Retinal pigment epithelial cell (primary cell): ENCODE results near the gene NDOR1.
A peak's percentile ranks its signal among the peaks of the same experiment; 100 is the strongest.

Experiments used
- DNase-seq: peaks from one replicate; pipeline ENCODE4 v3.0.0-alpha.2; 2010; ENCODE audit warnings: low read depth
- H3K4me3 ChIP-seq: 2 replicates; pipeline ENCODE4 v1.5.1; 2011; ENCODE audit warnings: mild to moderate bottlenecking, low read length, control low read depth, moderate library complexity
- TF ChIP-seq, protein P1 (sequence below): conservative IDR thresholded peaks from 2 replicates; pipeline ENCODE4 v1.5.1; 2011; ENCODE audit warnings: low read depth, low read length, control low read depth, inconsistent platforms

NDOR1 gene

DNA sequence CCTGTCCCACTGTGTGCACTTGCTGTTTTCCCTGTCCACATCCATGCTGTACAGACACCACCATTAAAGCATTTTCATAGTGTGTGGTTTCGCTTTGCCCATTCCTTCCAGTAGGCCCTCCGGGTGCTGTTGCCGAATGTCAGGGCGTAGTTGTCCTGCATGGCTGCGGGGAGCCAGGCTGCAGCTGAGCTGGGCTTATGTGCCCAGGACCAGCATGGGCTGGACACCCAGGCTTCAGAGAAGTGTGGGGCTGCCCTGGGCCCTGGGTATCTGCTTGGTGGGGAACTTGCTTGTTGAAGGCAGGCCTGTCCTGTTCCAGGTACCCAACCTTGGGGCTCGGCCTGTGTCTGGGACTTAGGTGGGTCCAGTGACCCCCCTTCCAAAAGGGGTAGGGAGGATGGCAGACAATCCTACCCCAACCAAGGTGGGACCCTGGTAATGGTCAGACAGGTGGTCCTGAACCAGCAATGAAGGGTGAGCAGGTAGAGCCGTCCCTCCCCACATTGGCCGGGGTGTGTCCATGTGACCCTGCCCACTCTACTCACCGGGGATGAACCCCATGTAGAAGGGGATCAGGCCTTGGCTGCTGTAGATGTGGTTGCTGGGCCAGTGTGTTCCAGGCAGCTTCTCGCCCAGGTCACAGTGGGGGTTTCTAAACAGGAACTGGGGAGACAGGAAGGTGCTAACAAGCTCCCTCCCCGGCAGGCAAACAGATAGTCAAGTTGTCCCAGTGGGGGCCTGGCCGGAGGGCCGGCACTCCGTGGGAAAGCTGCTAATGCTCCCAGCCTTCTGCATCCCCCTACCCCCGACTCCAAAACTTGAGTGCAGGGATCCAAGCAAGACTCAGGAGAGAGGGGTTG lies 38.4 kb downstream of the NDOR1 start:
- no peak overlapping the region for H3K4me3 ChIP-seq
- TF ChIP-seq, protein P1, sequence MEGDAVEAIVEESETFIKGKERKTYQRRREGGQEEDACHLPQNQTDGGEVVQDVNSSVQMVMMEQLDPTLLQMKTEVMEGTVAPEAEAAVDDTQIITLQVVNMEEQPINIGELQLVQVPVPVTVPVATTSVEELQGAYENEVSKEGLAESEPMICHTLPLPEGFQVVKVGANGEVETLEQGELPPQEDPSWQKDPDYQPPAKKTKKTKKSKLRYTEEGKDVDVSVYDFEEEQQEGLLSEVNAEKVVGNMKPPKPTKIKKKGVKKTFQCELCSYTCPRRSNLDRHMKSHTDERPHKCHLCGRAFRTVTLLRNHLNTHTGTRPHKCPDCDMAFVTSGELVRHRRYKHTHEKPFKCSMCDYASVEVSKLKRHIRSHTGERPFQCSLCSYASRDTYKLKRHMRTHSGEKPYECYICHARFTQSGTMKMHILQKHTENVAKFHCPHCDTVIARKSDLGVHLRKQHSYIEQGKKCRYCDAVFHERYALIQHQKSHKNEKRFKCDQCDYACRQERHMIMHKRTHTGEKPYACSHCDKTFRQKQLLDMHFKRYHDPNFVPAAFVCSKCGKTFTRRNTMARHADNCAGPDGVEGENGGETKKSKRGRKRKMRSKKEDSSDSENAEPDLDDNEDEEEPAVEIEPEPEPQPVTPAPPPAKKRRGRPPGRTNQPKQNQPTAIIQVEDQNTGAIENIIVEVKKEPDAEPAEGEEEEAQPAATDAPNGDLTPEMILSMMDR: no peak
- DNase-seq: no peak

DNA sequence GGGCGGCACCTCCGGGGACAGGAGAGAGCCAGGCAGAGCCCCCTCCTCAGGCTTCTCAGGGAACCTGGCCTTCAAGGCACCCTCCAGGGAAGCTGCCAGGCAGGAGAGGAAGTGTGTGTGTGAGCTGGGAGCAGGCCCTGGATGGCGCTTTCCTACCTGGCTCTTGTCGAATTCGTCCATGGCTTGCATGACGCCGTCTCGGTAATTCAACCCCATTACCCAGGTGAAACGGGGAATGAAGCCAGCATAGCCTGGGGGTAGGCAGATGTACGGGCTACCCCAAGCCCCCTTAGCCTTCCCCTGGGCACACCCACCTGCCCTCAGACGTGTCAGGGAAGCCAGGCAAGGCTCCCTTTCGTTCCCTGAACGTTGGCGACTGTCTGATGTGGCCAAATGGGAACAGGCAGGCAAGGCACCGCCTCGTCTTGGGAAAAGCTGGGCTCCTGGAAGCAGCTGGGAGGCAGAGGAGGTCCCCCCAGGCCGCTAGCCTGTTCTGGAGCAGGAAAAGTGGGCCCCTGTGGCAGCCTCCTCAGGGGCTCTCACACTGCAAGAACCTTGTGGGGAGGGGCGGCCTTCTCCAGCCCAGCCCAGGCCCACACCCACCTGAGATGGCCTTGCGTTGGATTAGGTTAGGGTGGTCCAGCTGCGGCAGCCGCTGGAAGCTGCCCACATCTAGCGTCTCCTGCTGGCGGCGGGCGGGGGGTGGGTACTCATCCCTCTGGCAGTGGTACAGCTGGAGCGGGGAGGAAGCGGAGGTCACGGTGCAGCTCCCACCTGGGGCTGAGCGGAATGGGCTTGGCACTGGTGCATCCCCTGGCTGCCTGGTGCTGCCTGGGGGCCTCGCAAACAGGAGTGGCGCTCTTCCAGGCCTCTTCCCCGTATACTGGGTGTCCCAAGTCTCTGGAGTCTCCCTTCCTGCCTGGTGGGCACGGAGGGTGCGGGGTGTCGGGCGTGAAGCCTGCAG lies 39.3 kb downstream of the NDOR1 start:
- TF ChIP-seq, protein P1: peak; percentile 3
- no peak for DNase-seq
- H3K4me3 ChIP-seq: no peak overlapping the region

DNA sequence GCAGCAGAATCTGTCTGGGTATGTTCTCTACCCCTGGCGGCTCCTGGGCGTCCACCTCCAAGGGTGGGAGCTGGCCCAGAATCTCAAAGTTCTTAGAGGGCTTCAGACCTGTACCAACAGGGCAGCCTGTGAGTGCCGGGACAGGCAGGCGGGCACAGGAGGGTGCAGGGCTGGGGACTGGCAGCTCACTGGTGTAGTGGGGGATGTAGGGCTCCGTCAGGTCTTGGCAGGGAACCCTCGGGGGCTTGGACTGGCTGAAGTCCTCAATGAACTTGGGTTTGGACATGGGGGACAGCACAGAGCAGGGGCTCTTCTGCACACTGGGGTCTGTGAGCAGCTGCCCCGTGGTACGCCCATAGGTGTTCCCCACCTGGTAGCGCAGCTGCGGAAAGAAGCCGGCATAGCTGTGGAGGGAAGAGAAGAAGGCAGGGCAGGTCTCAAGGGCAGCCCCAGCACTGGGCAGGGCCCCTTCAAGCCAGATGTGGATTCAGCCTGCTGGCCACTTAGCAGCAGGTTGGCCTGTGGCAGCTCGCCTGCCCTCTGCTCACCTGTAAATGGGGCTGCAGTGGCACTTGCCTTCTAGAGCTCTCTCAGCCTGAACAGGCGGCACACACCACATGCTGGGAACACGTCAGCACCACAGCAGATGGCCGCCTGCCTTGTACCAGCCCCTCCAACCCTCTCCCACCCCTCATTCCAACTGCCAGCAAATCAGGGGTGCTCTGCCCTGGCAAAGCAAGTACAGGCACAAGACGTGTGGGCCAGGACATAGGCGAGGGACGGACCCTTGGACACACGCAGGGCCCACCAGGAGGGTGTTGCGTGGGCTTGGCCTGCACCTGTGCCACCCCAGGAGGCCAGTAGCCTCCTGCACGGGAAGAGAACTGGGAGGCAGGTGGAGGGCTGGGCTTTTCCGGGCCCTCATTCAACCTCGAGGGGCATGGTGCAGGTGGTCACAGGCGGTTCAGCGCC lies 40.2 kb downstream of the NDOR1 start:
- TF ChIP-seq, protein P1: no peak
- DNase-seq: no peak
- no peak overlapping the region for H3K4me3 ChIP-seq

DNA sequence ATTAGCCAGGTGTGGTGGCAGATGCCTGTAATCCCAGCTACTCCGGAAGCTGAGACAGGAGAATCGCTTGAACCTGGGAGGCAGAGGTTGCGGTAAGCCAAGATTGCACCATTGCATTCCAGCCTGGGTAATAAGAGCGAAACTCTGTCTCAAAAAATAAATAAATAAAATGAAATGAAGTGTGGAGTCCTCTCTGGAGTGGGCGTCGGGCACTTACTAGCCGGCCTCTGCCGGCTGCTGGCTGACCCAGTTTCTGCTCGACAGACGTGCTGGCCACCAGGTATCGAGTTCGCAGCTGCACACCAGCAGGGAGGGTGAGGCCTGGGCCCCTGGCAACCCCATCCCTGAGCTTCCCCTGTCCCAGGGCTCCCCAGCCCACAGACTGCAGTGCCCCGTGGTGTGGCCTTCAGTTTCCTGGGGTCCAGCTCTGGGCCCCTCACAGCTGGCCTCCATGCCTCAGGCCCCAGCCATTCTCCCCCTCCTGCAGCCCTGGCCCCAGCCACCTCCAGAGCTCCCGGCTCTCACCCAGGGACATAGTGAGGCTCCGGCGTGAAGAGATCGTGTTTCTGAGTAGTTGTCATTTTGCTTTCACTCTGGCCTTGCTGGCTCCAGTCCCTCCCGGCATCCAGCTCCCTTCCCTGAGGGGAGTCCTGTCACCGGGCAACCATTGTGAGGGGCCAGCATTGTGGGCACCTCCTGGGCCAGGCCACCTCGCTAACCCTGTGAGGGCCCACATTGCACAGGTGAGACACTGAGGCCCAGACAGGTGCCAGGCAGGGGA lies 41.8 kb downstream of the NDOR1 start:
- no peak for DNase-seq
- no peak overlapping the region for H3K4me3 ChIP-seq
- TF ChIP-seq, protein P1: no peak

DNA sequence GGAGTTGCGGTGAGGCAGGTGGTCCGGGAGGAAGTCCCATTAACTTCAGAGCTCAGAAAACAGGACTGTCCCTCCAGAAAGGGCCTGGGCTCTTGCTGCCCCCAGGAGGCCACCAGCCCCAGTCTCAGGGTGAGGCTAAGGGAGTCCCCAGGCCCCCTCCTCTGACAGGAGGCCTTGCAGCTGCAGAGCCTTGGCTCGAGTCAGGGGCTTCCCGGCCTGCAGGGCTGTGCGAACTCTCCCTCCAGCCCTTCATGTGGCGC lies 42.3 kb downstream of the NDOR1 start:
- TF ChIP-seq, protein P1: no peak
- DNase-seq: no peak
- no peak overlapping the region for H3K4me3 ChIP-seq
